Measurements from ENCODE around the gene STK17B.

Gene STK17B

GRCh38 chr2:196155575-196155974, 15.8 kb downstream of the STK17B start:
- no peak for DNase-seq (ENCODE audit: low read depth)

GRCh38 chr2:196153480-196153879, 17.9 kb downstream of the STK17B start:
- no peak for DNase-seq (ENCODE audit: low read depth)

GRCh38 chr2:196149948-196150347, 21.4 kb downstream of the STK17B start:
- no peak for DNase-seq (ENCODE audit: low read depth)

- DNase-seq (ENCODE audit: low read depth): no peak
These were observed 22.6 kb downstream of the STK17B start for GRCh38 chr2:196148736-196149135.

GRCh38 chr2:196145256-196145655, 26.1 kb downstream of the STK17B start:
- DNase-seq (ENCODE audit: low read depth): no peak

GRCh38 chr2:196144513-196145126, 26.8 kb downstream of the STK17B start:
- no peak for DNase-seq (ENCODE audit: low read depth)

GRCh38 chr2:196143730-196144131, 27.6 kb downstream of the STK17B start:
- no peak for DNase-seq (ENCODE audit: low read depth)

- DNase-seq (ENCODE audit: low read depth): no peak
These were observed 28.6 kb downstream of the STK17B start for GRCh38 chr2:196142825-196143224.

GRCh38 chr2:196140213-196140612, 31.2 kb downstream of the STK17B start:
- DNase-seq (ENCODE audit: low read depth): no peak

- no peak for DNase-seq (ENCODE audit: low read depth)
These were observed 34.1 kb downstream of the STK17B start for GRCh38 chr2:196137271-196137670.

GRCh38 chr2:196136151-196136550, 35.2 kb downstream of the STK17B start:
- DNase-seq (ENCODE audit: low read depth): no peak

- DNase-seq (ENCODE audit: low read depth): peak; percentile 38
These were observed 39.1 kb downstream of the STK17B start for GRCh38 chr2:196131949-196132925.

- peak; percentile 51 for DNase-seq (ENCODE audit: low read depth)
These were observed 39.9 kb downstream of the STK17B start for GRCh38 chr2:196131384-196131937.

- DNase-seq (ENCODE audit: low read depth): no peak
These were observed 41.1 kb downstream of the STK17B start for GRCh38 chr2:196130039-196130825.

GRCh38 chr2:196128749-196129148, 42.6 kb downstream of the STK17B start:
- no peak for DNase-seq (ENCODE audit: low read depth)

GRCh38 chr2:196125596-196125995, 45.8 kb downstream of the STK17B start:
- DNase-seq (ENCODE audit: low read depth): no peak

GRCh38 chr2:196123679-196124373, 47.6 kb downstream of the STK17B start:
- no peak for DNase-seq (ENCODE audit: low read depth)

GRCh38 chr2:196119926-196120325, 51.5 kb downstream of the STK17B start:
- DNase-seq (ENCODE audit: low read depth): no peak

GRCh38 chr2:196117214-196117705, 54.1 kb downstream of the STK17B start:
- no peak for DNase-seq (ENCODE audit: low read depth)

GRCh38 chr2:196113061-196113974, 58.1 kb downstream of the STK17B start:
- no peak for DNase-seq (ENCODE audit: low read depth)

All from activated T-cell treated with anti-CD3 and anti-CD28 coated beads for 1 hour (primary cell).